Placental epithelial cell (primary cell): ENCODE results near the gene PRKG2. TPM values are rescaled to one million over a fixed set of nuclear protein-coding genes. Genes with fewer than 3 reads are reported as not detected.

Experiments
- total RNA-seq: library from RNA; depleted of rRNA; stranded (reverse); fragments of >200 nt; gene quantifications from 2 replicates; pipeline ENCODE4 v1.2.3, GENCODE V29; 2012

PRKG2 gene
- total RNA-seq = 0.11 and 0.39 TPM in 2 replicates

GRCh38 chr4:81214881-81215868 lies at the start of gene PRKG2:
Gene PRKG2, minus strand, starts transcription at chr4:81215222. Its CDS starts 10,175 bp downstream, at chr4:81205047.

Other genes starting within 250 kb of the PRKG2 start
- not detected in 2 replicates for gene BMP3, start 184.5 kb downstream of the PRKG2 start, total RNA-seq